HG02943 (cell line): ENCODE results near the gene DPEP2.
A peak's percentile ranks its signal among the peaks of the same experiment; 100 is the strongest.
"Not testable (repeated sequence)": the region's sequence is repeated elsewhere in the genome, so short reads cannot be mapped to it uniquely, and the experiment has no call there.

ENCODE experiments used
- ATAC-seq: cut with Tn5 transposase; IDR thresholded peaks from one replicate; pipeline ENCODE4 v1.9.1; 2021; ENCODE audit warnings: mild to moderate bottlenecking, low read depth, moderate library complexity; ENCODE audit not compliant: unreplicated experiment

Gene DPEP2

GRCh38 chr16:68009157-68009735 lies 10.0 kb upstream of the DPEP2 start:
- no peak for ATAC-seq

- no peak for ATAC-seq
These were observed 6.6 kb upstream of the DPEP2 start for GRCh38 chr16:68005786-68006286.

GRCh38 chr16:68005211-68005610 lies 5.9 kb upstream of the DPEP2 start:
- ATAC-seq: no peak

- no peak for ATAC-seq
These were observed 3.7 kb upstream of the DPEP2 start for GRCh38 chr16:68003031-68003430.

- no peak for ATAC-seq
These were observed 1.2 kb upstream of the DPEP2 start for GRCh38 chr16:68000450-68000849.

GRCh38 chr16:67999985-68000384 lies 701 bp upstream of the DPEP2 start:
- ATAC-seq: no peak

- not testable (repeated sequence) for ATAC-seq
These were observed 979 bp downstream of the DPEP2 start for GRCh38 chr16:67998231-67998778.

GRCh38 chr16:67996666-67997065 lies 2.6 kb downstream of the DPEP2 start:
- ATAC-seq: no peak

GRCh38 chr16:67995423-67995822 lies 3.9 kb downstream of the DPEP2 start:
- no peak for ATAC-seq

- ATAC-seq: not testable (repeated sequence)
These were observed 5.3 kb downstream of the DPEP2 start for GRCh38 chr16:67994040-67994408.

- peak; percentile 71 for ATAC-seq
These were observed 5.9 kb downstream of the DPEP2 start for GRCh38 chr16:67993207-67994039.

GRCh38 chr16:67992661-67993206 lies 6.5 kb downstream of the DPEP2 start:
- ATAC-seq: no peak

- ATAC-seq: no peak
These were observed 9.3 kb downstream of the DPEP2 start for GRCh38 chr16:67990018-67990386.

GRCh38 chr16:67989322-67990017 lies 9.8 kb downstream of the DPEP2 start:
- ATAC-seq: no peak

- ATAC-seq: no peak
These were observed 10.6 kb downstream of the DPEP2 start for GRCh38 chr16:67988675-67989074.

GRCh38 chr16:67987460-67988160 lies 11.7 kb downstream of the DPEP2 start:
- ATAC-seq: no peak

- ATAC-seq: no peak
These were observed 12.3 kb downstream of the DPEP2 start for GRCh38 chr16:67986949-67987348.

GRCh38 chr16:67982011-67982696 lies 17.1 kb downstream of the DPEP2 start:
- no peak for ATAC-seq

GRCh38 chr16:67979955-67980678 lies 19.2 kb downstream of the DPEP2 start, which contains the start of gene DPEP3:
DPEP3 (minus strand) TSS chr16:67980499; CDS start chr16:67980380, 119 bp downstream.
- ATAC-seq: no peak
